ENCODE data around the gene PYHIN1.

The PYHIN1 gene

DNA sequence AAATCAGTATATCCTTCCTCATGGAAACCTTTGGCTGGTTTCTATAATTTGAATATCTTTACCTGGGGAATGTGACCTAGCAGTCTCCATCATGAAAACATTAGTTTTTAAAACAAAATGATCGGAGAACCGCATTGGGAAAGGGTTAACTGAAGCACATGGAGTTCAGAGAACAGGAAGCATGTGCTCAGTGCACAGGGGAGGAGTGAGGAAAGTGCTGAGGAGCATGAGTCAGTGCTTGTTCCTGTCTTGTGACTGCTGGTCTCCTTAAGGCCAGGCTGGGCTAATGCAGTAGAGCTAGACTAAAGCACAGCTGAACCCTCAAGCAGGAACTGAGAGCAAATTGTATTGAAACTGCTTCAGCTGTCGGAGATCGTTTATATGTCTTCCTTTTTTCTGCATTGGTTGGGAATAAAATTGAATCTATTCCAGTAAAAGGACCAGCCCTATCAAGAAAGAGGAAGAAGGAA, 84.1 kb downstream of the PYHIN1 start:
- DNase-seq: no peak

DNA sequence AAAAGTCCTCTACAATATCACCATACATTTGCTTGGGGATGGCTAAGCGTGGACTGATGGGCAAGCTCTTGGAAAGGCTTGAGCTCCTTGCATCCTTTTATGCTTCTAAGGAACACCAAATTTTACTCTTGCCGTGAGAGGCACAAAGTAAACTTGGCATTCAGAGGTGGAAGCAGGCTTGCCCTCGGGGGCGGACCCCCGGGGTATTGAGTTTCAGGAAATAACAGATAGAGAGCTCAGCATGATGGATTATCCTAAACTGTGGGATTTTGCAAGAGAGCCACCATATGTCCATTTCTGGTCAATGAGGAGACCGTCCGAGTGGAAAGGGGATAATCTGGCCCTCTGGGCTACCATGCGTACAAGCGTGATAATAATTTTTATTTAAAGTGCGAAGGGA, 92.4 kb downstream of the PYHIN1 start:
- no peak for DNase-seq

DNA sequence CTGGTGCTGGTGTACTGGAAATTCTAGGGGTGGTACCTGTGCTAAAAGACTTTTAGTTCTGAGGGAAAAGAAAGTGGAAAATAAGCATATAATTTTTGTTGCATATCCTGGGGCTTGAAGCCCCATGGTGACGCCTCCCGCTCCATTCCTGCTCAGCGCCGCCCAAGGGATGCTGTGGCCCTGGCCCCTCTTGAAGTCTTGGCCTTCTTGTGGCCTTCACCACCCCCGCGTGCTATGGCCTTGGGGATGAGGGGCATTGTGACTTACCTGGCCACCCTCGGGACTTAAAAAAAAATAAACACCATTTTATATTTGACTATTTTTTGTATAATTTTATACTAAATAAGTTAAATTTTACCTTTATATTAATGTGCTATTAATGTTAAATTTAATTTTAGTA, 93.7 kb downstream of the PYHIN1 start:
- no peak for DNase-seq

Data from NCI-H1105 (cell line).